ENCODE measurements around the gene HABP2. TPM values are rescaled to one million over a fixed set of nuclear protein-coding genes. Genes with fewer than 3 reads are reported as not detected.

The HABP2 gene
- total RNA-seq, 6 experiments from 2014 or later = not detected

- no peak for DNase-seq
- H3K4me3 Mint-ChIP-seq = no peak overlapping the region
- peaks cover 27% of the 10 kb centered on the region for H3K27me3 Mint-ChIP-seq (ENCODE audit: insufficient read depth)
- no peaks in the 10 kb centered on the region for H3K9me3 Mint-ChIP-seq
- TF ChIP-seq CTCF (IDR thresholded peaks at IDR 0.05) = no peak
- H3K4me1 Mint-ChIP-seq (ENCODE audit: low read depth) = peaks cover 7% of the 10 kb centered on the region; the same call in 1 of the 2 replicates
- H3K36me3 Mint-ChIP-seq (ENCODE audit: low read depth) = no peaks in the 10 kb centered on the region
- no peak overlapping the region for H3K27ac Mint-ChIP-seq
These were observed 2.4 kb downstream of the HABP2 start for GRCh38 chr10:113555245-113555644.

GRCh38 chr10:113555751-113556150 is 2.9 kb downstream of the HABP2 start:
- no peak for DNase-seq
- H3K36me3 Mint-ChIP-seq (ENCODE audit: low read depth) = no peaks in the 10 kb centered on the region
- no peak for TF ChIP-seq CTCF (IDR thresholded peaks at IDR 0.05)
- no peak overlapping the region for H3K27ac Mint-ChIP-seq
- H3K9me3 Mint-ChIP-seq = no peaks in the 10 kb centered on the region
- H3K4me1 Mint-ChIP-seq (ENCODE audit: low read depth) = peaks cover 2% of the 10 kb centered on the region; the same call in 1 of the 2 replicates
- peaks cover 27% of the 10 kb centered on the region for H3K27me3 Mint-ChIP-seq (ENCODE audit: insufficient read depth)
- H3K4me3 Mint-ChIP-seq = no peak overlapping the region

GRCh38 chr10:113557424-113557862 is 4.6 kb downstream of the HABP2 start:
- H3K27me3 Mint-ChIP-seq (ENCODE audit: insufficient read depth) = peaks cover 23% of the 10 kb centered on the region
- TF ChIP-seq CTCF (IDR thresholded peaks at IDR 0.05) = no peak
- no peaks in the 10 kb centered on the region for H3K9me3 Mint-ChIP-seq
- H3K27ac Mint-ChIP-seq = no peak overlapping the region
- DNase-seq = no peak
- no peaks in the 10 kb centered on the region for H3K36me3 Mint-ChIP-seq (ENCODE audit: low read depth)
- H3K4me1 Mint-ChIP-seq (ENCODE audit: low read depth) = no peaks in the 10 kb centered on the region
- H3K4me3 Mint-ChIP-seq = no peak overlapping the region

- Mint-ChIP-seq H3K27me3 (ENCODE audit: insufficient read depth) (peaks cover 23% of the 10 kb centered on the region), H3K9me3 (no peaks in the 10 kb centered on the region), H3K4me3 (no peak overlapping the region), H3K4me1 (ENCODE audit: low read depth) (0 out of 2 replicates have a peak, but pooled peaks cover under 1% of the 10 kb centered on the region), H3K36me3 (ENCODE audit: low read depth) (no peaks in the 10 kb centered on the region), H3K27ac (no peak overlapping the region)
- TF ChIP-seq CTCF (IDR thresholded peaks at IDR 0.05) = no peak
- DNase-seq = no peak
These were observed 5.1 kb downstream of the HABP2 start for GRCh38 chr10:113557903-113558321.

- Mint-ChIP-seq H3K36me3 (ENCODE audit: low read depth) (no peaks in the 10 kb centered on the region), H3K27ac (no peak overlapping the region), H3K4me1 (ENCODE audit: low read depth) (0 out of 2 replicates have a peak, but pooled peaks cover 5% of the 10 kb centered on the region), H3K4me3 (no peak overlapping the region), H3K27me3 (ENCODE audit: insufficient read depth) (peaks cover 21% of the 10 kb centered on the region), H3K9me3 (no peaks in the 10 kb centered on the region)
- TF ChIP-seq CTCF (IDR thresholded peaks at IDR 0.05) = no peak
- no peak for DNase-seq
These were observed 7.2 kb downstream of the HABP2 start for GRCh38 chr10:113560071-113560470.

- peaks cover 14% of the 10 kb centered on the region for H3K27me3 Mint-ChIP-seq (ENCODE audit: insufficient read depth)
- no peak overlapping the region for H3K4me3 Mint-ChIP-seq
- TF ChIP-seq CTCF (IDR thresholded peaks at IDR 0.05) = no peak
- no peak for DNase-seq
- no peaks in the 10 kb centered on the region for H3K36me3 Mint-ChIP-seq (ENCODE audit: low read depth)
- H3K9me3 Mint-ChIP-seq = no peaks in the 10 kb centered on the region
- no peak overlapping the region for H3K27ac Mint-ChIP-seq
- 0 out of 2 replicates have a peak, but pooled peaks cover 5% of the 10 kb centered on the region for H3K4me1 Mint-ChIP-seq (ENCODE audit: low read depth)
These were observed 8.4 kb downstream of the HABP2 start for GRCh38 chr10:113561214-113561613.
